GM21515 (cell line): Measurements from ENCODE around the gene PSMD3.
"Not testable (repeated sequence)": the region's sequence is repeated elsewhere in the genome, so short reads cannot be mapped to it uniquely, and the experiment has no call there.

Experiments
- ATAC-seq: cut with Tn5 transposase; IDR thresholded peaks from one replicate; pipeline ENCODE4 v1.9.1; 2021; ENCODE audit not compliant: unreplicated experiment

PSMD3 gene

DNA sequence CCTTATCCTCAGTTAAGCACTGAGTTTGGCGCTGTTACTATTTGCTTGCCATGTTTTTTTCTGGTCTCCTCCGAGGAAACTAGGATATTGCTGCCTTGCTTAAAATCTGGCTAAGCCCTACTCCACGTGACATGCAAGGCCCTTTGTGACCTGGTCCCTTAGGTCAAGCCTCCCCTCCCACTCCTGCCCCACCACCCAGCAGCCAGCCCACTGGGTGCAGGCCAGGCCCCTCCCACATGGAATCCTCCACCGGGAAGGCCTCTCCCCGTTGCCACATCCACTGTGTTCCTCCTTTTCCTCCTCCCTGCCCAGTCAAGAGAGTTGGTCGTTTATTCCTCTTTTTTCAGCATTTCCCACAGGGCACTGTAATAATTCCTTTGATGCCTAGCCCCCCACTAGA, 16.2 kb downstream of the PSMD3 start:
- ATAC-seq: no peak

DNA sequence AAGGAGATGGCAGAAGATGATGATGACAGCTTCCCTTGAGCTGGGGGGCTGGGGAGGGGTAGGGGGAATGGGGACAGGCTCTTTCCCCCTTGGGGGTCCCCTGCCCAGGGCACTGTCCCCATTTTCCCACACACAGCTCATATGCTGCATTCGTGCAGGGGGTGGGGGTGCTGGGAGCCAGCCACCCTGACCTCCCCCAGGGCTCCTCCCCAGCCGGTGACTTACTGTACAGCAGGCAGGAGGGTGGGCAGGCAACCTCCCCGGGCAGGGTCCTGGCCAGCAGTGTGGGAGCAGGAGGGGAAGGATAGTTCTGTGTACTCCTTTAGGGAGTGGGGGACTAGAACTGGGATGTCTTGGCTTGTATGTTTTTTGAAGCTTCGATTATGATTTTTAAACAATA, 16.9 kb downstream of the PSMD3 start:
- no peak for ATAC-seq

DNA sequence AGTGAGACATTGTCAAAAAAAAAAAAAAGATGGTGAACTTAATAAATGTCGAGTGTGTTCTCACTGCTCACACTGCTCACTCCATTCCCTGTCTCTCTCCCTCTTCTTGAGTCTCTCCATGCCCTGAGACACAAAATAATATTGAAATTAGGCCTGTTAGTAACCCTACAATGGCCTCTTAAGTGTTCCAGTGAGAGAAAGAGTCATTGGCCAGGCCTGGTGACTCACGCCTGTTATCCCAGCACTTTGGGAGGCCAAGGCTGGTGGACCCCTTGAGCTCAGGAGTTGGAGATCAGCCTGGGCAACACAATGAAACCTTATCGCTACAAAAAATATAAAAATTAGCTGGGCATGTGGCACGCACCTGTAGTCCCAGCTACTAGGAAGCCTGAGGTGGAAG, 18.5 kb downstream of the PSMD3 start:
- no peak for ATAC-seq

DNA sequence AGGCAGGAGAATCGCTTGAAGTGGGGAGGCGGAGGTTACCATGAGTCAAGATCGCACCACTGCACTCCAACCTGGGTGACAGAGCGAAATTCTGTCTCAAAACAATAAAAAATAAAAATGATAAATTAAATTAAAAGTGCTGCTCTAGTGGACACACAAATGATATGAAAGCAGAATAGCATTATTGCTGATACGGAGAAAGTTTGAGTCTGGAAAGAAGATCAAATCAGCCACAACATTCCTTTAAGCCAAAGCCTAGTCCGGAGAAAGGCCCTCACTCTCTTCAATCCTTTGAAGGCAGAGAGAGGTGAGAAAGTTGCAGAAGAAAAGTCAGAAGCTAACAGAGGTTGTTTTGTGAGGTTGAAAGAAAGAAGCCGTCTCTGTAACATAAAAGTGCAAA, 19.6 kb downstream of the PSMD3 start:
- ATAC-seq: no peak

DNA sequence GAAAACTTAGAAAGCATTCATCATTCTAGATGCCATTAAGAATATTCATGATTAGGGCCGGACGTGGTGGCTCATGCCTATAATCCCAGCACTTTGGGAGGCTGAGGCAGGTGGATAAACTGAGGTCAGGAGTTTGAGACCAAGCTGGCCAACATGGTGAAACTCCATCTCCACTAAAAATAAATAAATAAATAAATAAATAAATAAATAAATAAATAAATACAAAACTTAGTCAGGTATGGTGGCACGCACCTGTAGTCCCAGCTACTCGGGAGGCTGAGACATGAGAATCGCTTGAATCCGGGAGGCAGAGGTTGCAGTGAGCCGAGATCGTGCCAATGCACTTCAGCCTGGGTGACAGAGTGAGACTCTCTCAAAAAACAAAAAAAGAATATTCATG, 20.7 kb downstream of the PSMD3 start:
- not testable (repeated sequence) for ATAC-seq

DNA sequence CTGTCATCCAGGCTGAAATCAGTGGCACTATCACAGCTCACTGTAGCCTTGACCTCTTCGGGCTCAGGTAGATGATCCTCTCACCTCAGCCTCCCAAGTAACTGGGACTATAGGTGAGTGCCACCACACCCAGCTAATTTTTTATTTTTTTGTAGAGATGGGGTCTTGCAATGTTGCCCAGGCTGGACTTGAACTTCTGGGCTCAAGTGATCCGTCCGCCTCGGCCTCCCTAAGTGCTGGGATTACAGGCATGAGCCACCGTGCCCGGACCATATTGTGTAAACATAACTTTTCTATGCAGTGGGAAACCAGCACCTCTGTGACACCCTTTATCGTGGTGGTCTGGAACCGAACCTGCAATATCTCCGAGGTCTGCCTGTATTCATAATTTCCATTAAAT, 23.5 kb downstream of the PSMD3 start:
- no peak for ATAC-seq

DNA sequence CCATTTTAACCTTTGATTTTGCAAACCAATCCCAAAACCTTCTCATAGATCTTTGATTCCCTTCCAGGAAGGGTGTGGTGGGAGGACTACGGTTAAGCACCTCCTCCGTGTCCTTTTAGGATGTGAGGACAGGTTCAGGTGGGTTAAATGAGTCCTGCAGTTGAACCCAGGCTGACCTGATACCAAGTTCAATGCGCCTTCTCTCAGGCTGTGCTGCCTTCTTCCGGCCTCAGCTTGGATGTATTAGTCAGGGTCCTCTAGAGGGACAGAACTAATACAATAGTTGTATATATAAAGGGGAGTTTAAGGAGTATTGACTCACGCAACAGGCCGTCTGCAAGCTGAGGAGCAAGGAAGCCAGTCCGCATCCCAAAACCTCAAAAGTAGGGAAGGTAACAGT, 24.1 kb downstream of the PSMD3 start:
- ATAC-seq: no peak

DNA sequence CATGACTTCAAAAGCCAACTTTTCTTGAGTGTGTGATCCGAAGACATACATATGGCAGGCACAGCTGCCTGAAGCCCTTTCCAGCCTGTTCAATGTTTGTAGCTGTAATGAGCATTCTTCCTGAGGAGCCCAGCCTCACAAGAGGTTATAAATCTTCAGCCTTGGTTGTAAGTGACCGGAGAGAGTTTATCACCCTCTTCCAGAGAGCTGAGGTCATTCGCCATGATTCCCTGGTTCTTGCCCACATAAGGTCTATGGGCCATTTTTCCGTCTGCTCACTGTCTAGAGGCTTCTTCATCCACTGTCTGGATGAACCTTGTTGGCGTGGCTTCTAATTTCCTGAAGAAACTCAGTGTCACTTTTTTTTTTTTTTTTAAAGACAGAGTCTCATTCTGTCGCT, 24.9 kb downstream of the PSMD3 start:
- ATAC-seq: no peak

DNA sequence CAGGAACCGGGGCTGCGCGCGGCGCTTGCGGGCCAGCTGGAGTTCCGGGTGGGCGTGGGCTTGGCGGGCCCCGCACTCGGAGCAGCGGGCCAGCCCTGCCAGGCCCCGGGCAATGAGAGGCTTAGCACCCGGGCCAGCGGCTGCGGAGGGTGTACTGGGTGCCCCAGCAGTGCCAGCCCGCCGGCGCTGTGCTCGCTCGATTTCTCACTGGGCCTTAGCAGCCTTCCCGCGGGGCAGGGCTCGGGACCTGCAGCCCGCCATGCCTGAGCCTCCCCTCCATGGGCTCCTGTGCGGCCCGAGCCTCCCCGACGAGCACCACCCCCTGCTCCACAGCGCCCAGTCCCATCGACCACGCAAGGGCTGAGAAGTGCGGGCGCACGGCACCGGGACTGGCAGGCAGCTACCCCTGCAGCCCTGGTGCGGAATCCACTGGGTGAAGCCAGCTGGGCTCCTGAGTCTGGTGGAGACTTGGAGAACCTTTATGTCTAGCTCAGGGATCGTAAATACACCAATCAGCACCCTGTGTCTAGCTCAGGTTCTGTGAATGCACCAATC, 30.4 kb downstream of the PSMD3 start:
- ATAC-seq: not testable (repeated sequence)

DNA sequence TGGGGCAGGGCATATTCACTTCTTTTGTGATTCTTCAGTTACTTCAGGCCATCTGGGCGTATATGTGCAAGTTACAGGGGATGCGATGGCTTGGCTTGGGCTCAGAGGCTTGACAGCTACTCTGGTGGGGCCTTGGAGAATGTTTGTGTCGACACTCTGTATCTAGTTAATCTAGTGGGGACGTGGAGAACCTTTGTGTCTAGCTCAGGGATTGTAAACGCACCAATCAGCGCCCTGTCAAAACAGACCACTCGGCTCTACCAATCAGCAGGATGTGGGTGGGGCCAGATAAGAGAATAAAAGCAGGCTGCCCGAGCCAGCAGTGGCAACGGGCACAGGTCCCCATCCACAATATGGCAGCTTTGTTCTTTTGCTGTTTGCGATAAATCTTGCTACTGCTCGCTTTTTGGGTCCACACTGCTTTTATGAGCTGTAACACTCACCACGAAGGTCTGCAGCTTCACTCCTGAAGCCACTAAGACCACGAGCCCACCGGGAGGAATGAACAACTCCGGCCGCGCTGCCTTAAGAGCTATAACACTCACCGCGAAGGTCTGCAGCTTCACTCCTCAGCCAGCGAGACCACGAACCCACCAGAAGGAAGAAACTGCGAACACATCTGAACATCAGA, 31.5 kb downstream of the PSMD3 start:
- not testable (repeated sequence) for ATAC-seq

DNA sequence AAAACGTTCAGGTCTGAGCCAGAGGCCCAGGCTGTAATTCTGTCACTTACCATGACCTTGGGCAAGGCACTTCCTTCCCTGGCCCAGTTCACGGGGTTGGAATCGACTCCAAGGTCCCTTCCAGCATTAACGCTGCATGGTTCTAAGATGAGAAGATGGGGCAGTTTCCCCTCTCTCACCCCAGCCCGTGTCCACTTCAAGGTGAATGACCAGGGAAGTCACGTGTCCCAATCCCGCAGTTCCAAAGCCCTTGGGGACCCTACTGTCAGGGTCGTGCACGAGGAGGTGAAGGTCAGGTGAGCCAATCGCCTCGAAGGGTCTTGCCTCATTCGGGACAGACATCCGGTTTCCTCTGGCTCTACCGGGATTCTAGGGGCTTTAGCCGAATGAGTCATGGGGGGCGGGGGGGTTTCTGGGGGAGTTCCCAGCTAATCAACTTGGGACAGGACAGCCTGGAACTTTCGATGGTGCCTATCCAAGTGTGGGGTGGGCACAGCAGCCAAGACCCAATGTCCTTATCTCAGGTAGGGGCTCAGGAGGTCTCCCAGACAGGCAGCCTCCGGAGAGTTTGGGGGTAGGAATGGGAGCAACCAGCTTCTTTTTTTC, 33.9 kb downstream of the PSMD3 start:
- no peak for ATAC-seq

DNA sequence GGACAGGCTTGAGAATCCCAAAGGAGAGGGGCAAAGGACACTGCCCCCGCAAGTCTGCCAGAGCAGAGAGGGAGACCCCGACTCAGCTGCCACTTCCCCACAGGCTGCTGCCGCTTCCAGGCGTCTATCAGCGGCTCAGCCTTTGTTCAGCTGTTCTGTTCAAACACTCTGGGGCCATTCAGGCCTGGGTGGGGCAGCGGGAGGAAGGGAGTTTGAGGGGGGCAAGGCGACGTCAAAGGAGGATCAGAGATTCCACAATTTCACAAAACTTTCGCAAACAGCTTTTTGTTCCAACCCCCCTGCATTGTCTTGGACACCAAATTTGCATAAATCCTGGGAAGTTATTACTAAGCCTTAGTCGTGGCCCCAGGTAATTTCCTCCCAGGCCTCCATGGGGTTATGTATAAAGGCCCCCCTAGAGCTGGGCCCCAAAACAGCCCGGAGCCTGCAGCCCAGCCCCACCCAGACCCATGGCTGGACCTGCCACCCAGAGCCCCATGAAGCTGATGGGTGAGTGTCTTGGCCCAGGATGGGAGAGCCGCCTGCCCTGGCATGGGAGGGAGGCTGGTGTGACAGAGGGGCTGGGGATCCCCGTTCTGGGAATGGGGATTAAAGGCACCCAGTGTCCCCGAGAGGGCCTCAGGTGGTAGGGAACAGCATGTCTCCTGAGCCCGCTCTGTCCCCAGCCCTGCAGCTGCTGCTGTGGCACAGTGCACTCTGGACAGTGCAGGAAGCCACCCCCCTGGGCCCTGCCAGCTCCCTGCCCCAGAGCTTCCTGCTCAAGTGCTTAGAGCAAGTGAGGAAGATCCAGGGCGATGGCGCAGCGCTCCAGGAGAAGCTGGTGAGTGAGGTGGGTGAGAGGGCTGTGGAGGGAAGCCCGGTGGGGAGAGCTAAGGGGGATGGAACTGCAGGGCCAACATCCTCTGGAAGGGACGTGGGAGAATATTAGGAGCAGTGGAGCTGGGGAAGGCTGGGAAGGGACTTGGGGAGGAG, 34.7 kb downstream of the PSMD3 start, which contains the start of gene CSF3:
Gene CSF3, plus strand, starts transcription at position 436 of the 993 bp plus-strand sequence. Its CDS starts 35 bp downstream, at position 471.
- ATAC-seq: no peak

DNA sequence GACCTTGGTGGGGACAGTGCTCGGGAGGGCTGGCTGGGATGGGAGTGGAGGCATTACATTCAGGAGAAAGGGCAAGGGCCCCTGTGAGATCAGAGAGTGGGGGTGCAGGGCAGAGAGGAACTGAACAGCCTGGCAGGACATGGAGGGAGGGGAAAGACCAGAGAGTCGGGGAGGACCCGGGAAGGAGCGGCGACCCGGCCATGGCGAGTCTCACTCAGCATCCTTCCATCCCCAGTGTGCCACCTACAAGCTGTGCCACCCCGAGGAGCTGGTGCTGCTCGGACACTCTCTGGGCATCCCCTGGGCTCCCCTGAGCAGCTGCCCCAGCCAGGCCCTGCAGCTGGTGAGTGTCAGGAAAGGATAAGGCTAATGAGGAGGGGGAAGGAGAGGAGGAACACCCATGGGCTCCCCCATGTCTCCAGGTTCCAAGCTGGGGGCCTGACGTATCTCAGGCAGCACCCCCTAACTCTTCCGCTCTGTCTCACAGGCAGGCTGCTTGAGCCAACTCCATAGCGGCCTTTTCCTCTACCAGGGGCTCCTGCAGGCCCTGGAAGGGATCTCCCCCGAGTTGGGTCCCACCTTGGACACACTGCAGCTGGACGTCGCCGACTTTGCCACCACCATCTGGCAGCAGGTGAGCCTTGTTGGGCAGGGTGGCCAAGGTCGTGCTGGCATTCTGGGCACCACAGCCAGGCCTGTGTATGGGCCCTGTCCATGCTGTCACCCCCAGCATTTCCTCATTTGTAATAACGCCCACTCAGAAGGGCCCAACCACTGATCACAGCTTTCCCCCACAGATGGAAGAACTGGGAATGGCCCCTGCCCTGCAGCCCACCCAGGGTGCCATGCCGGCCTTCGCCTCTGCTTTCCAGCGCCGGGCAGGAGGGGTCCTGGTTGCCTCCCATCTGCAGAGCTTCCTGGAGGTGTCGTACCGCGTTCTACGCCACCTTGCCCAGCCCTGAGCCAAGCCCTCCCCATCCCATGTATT, 35.7 kb downstream of the PSMD3 start:
- no peak for ATAC-seq

DNA sequence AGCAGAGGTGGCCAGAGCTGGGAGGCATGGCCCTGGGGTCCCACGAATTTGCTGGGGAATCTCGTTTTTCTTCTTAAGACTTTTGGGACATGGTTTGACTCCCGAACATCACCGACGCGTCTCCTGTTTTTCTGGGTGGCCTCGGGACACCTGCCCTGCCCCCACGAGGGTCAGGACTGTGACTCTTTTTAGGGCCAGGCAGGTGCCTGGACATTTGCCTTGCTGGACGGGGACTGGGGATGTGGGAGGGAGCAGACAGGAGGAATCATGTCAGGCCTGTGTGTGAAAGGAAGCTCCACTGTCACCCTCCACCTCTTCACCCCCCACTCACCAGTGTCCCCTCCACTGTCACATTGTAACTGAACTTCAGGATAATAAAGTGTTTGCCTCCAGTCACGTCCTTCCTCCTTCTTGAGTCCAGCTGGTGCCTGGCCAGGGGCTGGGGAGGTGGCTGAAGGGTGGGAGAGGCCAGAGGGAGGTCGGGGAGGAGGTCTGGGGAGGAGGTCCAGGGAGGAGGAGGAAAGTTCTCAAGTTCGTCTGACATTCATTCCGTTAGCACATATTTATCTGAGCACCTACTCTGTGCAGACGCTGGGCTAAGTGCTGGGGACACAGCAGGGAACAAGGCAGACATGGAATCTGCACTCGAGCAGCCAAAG, 36.9 kb downstream of the PSMD3 start:
- no peak for ATAC-seq

DNA sequence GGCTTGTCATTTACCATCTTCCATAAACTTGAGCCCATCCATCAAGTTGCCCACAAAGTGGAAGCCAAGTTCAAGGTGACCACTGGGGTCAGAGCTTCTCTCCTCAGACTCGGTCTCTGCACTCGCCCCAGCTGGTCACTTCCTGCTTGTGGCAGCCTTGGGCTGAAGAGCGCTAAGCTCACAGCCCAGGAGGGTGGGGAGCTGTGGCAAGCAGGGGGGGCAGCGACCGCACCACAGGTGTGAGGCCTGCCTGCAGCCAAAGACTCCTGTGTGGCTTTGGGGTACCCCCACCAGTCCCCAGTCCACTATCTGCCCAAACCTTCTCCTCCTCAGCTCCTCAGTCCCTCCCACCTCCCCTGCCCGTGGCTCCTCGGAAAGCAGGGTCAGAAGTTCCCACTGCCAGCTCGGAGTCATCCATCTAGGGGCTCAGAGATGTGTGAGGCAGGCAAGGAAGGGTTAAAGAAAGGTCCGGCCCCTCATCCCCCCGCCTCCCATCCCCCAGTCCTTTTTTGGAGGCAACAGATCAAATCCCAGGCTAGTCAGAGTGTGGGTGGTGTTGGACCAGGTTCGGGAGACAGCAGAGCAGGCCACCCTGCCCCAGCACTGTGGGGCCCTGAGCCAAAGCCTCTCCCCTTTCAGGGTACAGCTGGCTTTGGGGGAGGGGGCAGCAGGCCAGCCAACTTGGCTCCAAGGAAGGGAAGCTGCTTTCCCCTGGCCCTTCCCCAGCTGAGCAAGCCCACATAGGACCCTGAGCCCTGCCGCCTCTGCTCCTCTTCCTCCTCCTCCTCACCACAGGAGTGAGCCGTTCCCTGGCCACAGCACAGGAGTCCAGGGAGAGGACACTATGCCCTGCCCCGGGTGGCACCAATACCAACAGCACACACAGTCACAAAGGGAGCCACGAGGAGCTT, 37.9 kb downstream of the PSMD3 start:
- ATAC-seq: no peak

DNA sequence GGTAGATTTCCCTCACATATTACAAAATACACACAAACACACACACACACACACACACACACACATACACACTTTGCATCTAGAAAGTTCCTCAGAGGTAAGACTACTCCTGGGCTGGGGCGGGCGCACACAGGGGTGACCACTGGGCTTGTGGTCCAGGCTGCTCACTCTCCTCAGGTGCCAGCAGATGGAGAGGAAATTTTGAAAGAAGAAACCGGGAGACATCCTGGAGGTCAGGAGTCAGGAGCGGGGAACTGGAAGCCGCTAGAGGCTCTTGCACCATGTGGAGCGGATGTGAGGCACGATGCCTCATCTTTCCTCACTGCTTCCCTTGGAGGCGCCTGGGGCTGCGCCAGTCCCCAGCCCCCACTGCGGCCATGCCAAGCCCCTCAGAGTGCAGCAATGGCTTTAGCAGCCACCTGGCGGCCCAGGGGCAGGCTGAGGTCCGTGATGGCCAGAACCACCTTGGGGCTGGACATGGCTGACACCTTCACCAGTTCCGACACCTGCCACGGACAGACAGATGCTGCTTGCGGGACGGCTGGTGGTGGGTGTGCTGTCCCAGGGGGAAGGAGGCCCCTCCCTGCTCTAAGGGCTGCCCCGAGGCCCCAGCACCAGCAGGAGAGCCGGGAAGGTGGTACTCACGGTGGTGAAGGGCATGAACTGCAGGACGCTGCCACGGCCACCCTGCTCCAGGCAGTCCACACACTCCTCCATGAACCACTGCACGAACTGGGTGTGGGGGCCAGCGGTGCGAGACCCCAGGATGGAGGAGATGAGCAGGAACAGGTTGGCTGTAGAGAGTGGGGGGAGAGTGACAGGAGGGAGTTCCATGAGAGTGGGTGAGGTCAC, 38.8 kb downstream of the PSMD3 start:
- no peak for ATAC-seq

DNA sequence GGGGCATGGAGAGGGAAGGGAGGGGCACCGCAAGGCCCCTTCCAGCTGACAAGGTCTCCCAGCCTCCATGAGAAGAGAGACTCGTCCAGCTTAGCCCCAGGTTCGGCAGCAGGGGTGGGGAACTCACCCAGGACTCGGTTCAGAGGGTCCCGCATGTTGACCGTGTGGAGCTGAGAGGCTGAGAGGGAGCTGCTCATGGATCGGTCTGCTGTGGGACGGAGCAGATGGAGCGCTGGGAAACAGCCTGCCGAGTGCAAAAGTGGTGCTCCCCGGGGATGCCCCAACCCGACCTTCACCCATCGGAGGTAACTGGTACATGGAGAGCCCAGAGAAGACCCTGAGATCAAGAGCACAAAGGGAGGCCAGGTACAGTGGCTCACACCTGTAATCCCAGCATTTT, 39.5 kb downstream of the PSMD3 start:
- ATAC-seq: no peak

DNA sequence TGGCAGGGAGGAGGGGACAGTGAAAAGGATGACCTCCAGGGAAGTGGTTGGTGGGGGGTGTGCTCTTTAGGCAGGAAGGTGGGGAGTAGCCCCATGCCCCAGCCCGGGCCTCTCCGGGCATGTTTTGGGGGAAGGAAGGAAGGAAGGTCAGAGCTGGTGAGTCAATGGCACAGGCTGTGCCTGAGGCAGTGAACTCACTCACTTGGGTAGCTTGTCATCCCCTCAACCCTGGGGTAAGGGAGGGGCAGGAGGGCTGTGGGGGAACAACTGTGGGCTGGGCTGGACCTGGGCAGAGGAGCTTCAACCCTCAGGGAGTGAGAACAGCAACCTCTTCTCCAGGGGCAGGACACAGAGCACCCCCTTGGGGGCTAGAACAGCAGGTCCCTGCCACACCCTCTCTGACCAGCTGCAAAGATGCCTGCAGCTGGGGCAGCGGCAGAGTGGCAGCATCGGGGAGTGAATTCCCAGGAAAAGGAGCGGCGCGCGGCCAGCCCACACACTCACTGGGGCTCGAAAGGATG, 40.9 kb downstream of the PSMD3 start:
- no peak for ATAC-seq
